Gastroesophageal sphincter (tissue), 3 donors: ENCODE results near the gene MRPL14.

ENCODE experiments used
- EP300 ChIP-seq: sonication (generic); formaldehyde crosslinking; IDR thresholded peaks from one replicate; pipeline ENCODE4 v1.6.1; 2017; ENCODE audit warnings: antibody characterized with exemption, mild to moderate bottlenecking
- POLR2A ChIP-seq, 2 donors: fragments of 450-650 bp; IDR thresholded peaks; one replicate each; pipeline ENCODE4 v1.6.1; 2017; ENCODE audit warnings: antibody characterized with exemption in 2 of 2, mild to moderate bottlenecking in 2 of 2, moderate library complexity in 1 of 2
- POLR2AphosphoS5 ChIP-seq: sonication (generic); formaldehyde crosslinking; IDR thresholded peaks from one replicate; pipeline ENCODE4 v1.6.1; 2017; ENCODE audit warnings: antibody characterized with exemption
- TF ChIP-seq, protein P1 (sequence below), 4 experiments: fragments of 200-600 bp in 2 of 4; fragments of 450-650 bp in 2 of 4; sonication (generic) in 1 of 4; IDR thresholded peaks; one replicate each; pipeline ENCODE4 v1.5.1; 2017 to 2019; ENCODE audit warnings: antibody characterized with exemption in 4 of 4, mild to moderate bottlenecking in 2 of 4, moderate library complexity in 2 of 4

DNA sequence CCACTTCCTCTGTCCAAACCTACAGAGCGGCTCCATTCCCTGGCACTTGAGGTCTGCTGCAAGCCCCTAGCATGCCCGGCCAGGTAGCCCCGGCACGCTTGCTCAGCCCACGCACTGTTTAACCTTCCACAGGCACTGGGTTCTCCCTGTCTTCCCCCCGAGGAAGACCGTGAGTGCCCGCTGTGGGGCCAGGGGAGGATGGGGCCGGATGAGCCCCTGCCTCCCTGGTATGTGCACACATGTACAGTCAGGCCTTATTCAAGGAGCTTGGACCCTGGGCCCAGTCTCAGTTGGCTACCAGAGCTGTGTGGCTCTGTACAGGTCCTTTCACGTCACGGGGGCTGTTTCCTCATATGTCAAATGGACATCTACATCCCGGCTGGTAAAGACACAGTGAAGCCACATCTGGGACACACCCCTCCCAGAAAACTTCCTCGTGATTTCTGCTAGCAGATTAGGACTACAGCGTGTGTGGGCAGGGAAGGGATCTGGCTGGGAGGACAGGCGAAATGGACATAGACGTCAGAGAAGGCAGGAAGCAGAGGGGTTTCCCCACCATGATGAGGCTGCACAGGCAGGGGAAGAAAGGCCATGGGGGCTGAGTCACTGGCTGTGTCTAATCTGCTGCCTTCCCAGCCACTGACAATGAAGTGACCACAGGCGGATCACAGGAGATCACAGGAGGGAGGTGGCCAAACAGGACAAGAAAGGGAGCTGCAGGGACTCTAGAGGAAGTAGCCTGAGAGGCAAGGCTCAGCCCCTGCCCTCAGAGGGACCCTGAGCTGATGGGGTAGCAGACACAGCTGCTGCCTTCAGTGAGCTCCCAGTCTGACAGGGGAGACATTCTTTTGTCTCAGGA, 62.9 kb downstream of the MRPL14 start:
- TF ChIP-seq, protein P1, sequence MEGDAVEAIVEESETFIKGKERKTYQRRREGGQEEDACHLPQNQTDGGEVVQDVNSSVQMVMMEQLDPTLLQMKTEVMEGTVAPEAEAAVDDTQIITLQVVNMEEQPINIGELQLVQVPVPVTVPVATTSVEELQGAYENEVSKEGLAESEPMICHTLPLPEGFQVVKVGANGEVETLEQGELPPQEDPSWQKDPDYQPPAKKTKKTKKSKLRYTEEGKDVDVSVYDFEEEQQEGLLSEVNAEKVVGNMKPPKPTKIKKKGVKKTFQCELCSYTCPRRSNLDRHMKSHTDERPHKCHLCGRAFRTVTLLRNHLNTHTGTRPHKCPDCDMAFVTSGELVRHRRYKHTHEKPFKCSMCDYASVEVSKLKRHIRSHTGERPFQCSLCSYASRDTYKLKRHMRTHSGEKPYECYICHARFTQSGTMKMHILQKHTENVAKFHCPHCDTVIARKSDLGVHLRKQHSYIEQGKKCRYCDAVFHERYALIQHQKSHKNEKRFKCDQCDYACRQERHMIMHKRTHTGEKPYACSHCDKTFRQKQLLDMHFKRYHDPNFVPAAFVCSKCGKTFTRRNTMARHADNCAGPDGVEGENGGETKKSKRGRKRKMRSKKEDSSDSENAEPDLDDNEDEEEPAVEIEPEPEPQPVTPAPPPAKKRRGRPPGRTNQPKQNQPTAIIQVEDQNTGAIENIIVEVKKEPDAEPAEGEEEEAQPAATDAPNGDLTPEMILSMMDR (IDR thresholded peaks at IDR 0.05) = no peak
- TF ChIP-seq POLR2A (IDR thresholded peaks at IDR 0.05) = no peak
- TF ChIP-seq POLR2AphosphoS5 = peak; percentile 31
- TF ChIP-seq EP300 = no peak
